Heart left ventricle (tissue), 13 donors: Measurements from ENCODE around the gene USO1.

Experiments used
- CTCF ChIP-seq, 12 donors: fragments of 200-600 bp; sonication (generic) in 4 of 12; IDR thresholded peaks; one replicate each; pipeline versions ENCODE4 v1.5.0 to v1.8.0; 2018 to 2022; ENCODE audit warnings: antibody characterized with exemption in 12 of 12, mild to moderate bottlenecking in 5 of 12
- POLR2A ChIP-seq, 2 donors: fragments of 450-650 bp; IDR thresholded peaks; one replicate each; pipeline ENCODE4 v1.6.1; 2017; ENCODE audit warnings: antibody characterized with exemption in 2 of 2, mild to moderate bottlenecking in 2 of 2, moderate library complexity in 2 of 2
- donor health status: ischemic (EF 13 %, LVEDD 7.1; RV severe dilation, severe dysfunction).
- donor health status: DM: no; HTN: yes; CAD: no.
- donor health status: DM: no; HTN: no; CAD: no.
- donor health status: ischemic (EF 25% LVEDD 6.9; RV normal size, moderate dysfunction).
- donor health status: ischemic (EF 25% LVEDD 5.7; RV mildly dilated, moderate dysfunction).
- donor health status: ischemic (EF 35%, LVEDD 5.7; RV mildly dilated, moderate dysfunction).
- donor health status: nonischemic (EF 11% LVEDD 7.7; RV severe dilation, severe dysfunction).
- donor health status: DM: yes; HTN: yes; CAD: no.
- donor health status: PGD.
- donor health status: ischemic (EF 29% LVEDD 5.4; RV normal size, mild dysfunction).
- donor health status: nonischemic (EF 23%, LVEDD 6.1; RV moderate dilation, normal function).

- TF ChIP-seq CTCF (IDR thresholded peaks at IDR 0.05) (no peak), POLR2A (IDR thresholded peaks at IDR 0.05) (no peak)
Measured at GRCh38 chr4:75831856-75832405, 107.6 kb downstream of the USO1 start.
